HEK293 (cell line): ENCODE measurements around the gene CACNB3.

Experiments used
- CTCF ChIA-PET: fragments of 350-600 bp; formaldehyde crosslinking; extraction: SDS; loops from one replicate; lab custom pipeline; 2021; ENCODE audit warnings: antibody characterized with exemption; lab: Yijun Ruan, JAX
- POLR2A ChIA-PET: fragments of 300-600 bp; formaldehyde crosslinking; extraction: SDS; loops from one replicate; lab custom pipeline; 2020; ENCODE audit warnings: antibody characterized with exemption, inconsistent platforms; lab: Yijun Ruan, JAX
- H3K27ac ChIP-seq: fragments of 200-500 bp; sonication (Bioruptor generic); 2 replicates; pipeline ENCODE4 v1.5.1; 2014; ENCODE audit warnings: low read depth, low read length, control low read depth, inconsistent platforms; ENCODE audit errors: extremely low read depth
- H3K36me3 ChIP-seq, 2 experiments: fragments of 200-500 bp in 1 of 2; sonication (Bioruptor generic) in 1 of 2; 1 replicate in 1 of 2; 2 replicates in 1 of 2; pipeline ENCODE4 v1.5.1; 2014 to 2017; ENCODE audit warnings: inconsistent platforms in 2 of 2, low read length in 2 of 2; ENCODE audit not compliant: control insufficient read depth in 2 of 2, insufficient read depth in 1 of 2
- H3K4me1 ChIP-seq: fragments of 200-500 bp; sonication (Bioruptor generic); 2 replicates; pipeline ENCODE4 v1.5.1; 2014; ENCODE audit warnings: mild to moderate bottlenecking, low read length, inconsistent platforms; ENCODE audit not compliant: control insufficient read depth, insufficient read depth
- H3K4me3 ChIP-seq: 2 replicates; pipeline ENCODE4 v1.5.1; 2011; ENCODE audit warnings: low read depth, mild to moderate bottlenecking, control low read depth, low read length, moderate library complexity
- H3K9me3 ChIP-seq: fragments of 200-500 bp; sonication (Bioruptor generic); 2 replicates; pipeline ENCODE4 v1.5.1; 2014; ENCODE audit warnings: low read depth, low read length, inconsistent platforms; ENCODE audit not compliant: control insufficient read depth, insufficient read depth
- ATF2 ChIP-seq: fragments of 450-650 bp; formaldehyde crosslinking; IDR thresholded peaks from 2 replicates; pipeline ENCODE4 v1.5.1; 2016; ENCODE audit warnings: missing biosample characterization, missing genetic modification characterization, low read depth
- BCL6B ChIP-seq: fragments of 450-650 bp; formaldehyde crosslinking; IDR thresholded peaks from 2 replicates; pipeline ENCODE4 v1.5.1; 2017; ENCODE audit warnings: missing biosample characterization, missing genetic modification characterization
- CTCF ChIP-seq: fragments of 450-650 bp; formaldehyde crosslinking; IDR thresholded peaks from 2 replicates; pipeline ENCODE4 v1.5.1; 2016; ENCODE audit warnings: missing biosample characterization, missing genetic modification characterization
- EGR2 ChIP-seq: fragments of 450-650 bp; formaldehyde crosslinking; IDR thresholded peaks from 2 replicates; pipeline ENCODE4 v1.5.1; 2016; ENCODE audit warnings: low read depth, missing biosample characterization, missing genetic modification characterization
- MEIS1 ChIP-seq: sonication (generic); formaldehyde crosslinking; IDR thresholded peaks from 2 replicates; pipeline ENCODE4 v1.8.1; 2022; ENCODE audit warnings: missing genetic modification reagents, mild to moderate bottlenecking, borderline replicate concordance
- PRDM2 ChIP-seq: fragments of 450-650 bp; formaldehyde crosslinking; IDR thresholded peaks from 2 replicates; pipeline ENCODE4 v1.5.1; 2016; ENCODE audit warnings: missing biosample characterization, missing genetic modification characterization, borderline replicate concordance
- SCRT2 ChIP-seq: fragments of 450-650 bp; formaldehyde crosslinking; IDR thresholded peaks from 2 replicates; pipeline ENCODE4 v1.5.1; 2016; ENCODE audit warnings: missing biosample characterization, missing genetic modification characterization
- SETDB1 ChIP-seq: IDR thresholded peaks from one replicate; pipeline ENCODE4 v1.6.1; 2017; ENCODE audit warnings: mild to moderate bottlenecking, low read length, moderate library complexity, mixed read lengths; ENCODE audit not compliant: insufficient read length
- SP3 ChIP-seq: fragments of 450-650 bp; formaldehyde crosslinking; IDR thresholded peaks from 2 replicates; pipeline ENCODE4 v1.5.1; 2016; ENCODE audit warnings: missing biosample characterization, missing genetic modification characterization
- TRIM28 ChIP-seq: IDR thresholded peaks from 2 replicates; pipeline ENCODE4 v1.6.1; 2011; ENCODE audit warnings: low read length, control low read depth, borderline replicate concordance
- WT1 ChIP-seq: fragments of 450-650 bp; formaldehyde crosslinking; IDR thresholded peaks from 2 replicates; pipeline ENCODE4 v1.5.1; 2016; ENCODE audit warnings: missing biosample characterization, missing genetic modification characterization
- ZFP37 ChIP-seq: fragments of 450-650 bp; formaldehyde crosslinking; IDR thresholded peaks from 2 replicates; pipeline ENCODE4 v1.5.1; 2016; ENCODE audit warnings: missing biosample characterization, missing genetic modification characterization
- ZNF16 ChIP-seq: fragments of 450-650 bp; formaldehyde crosslinking; IDR thresholded peaks from 2 replicates; pipeline ENCODE4 v1.5.1; 2016; ENCODE audit warnings: low read depth, missing biosample characterization, missing genetic modification characterization
- ZNF184 ChIP-seq: fragments of 450-650 bp; IDR thresholded peaks from 2 replicates; pipeline ENCODE4 v1.5.1; 2018; ENCODE audit warnings: missing biosample characterization, mild to moderate bottlenecking, missing genetic modification characterization
- ZNF221 ChIP-seq: fragments of 450-650 bp; formaldehyde crosslinking; IDR thresholded peaks from 2 replicates; pipeline ENCODE4 v1.5.1; 2017; ENCODE audit warnings: missing biosample characterization, missing genetic modification characterization, borderline replicate concordance
- ZNF266 ChIP-seq: fragments of 450-650 bp; formaldehyde crosslinking; IDR thresholded peaks from 2 replicates; pipeline ENCODE4 v1.5.1; 2016; ENCODE audit warnings: missing biosample characterization, missing genetic modification characterization, low read depth
- ZNF302 ChIP-seq: fragments of 450-650 bp; formaldehyde crosslinking; IDR thresholded peaks from 2 replicates; pipeline ENCODE4 v1.5.1; 2016; ENCODE audit warnings: missing biosample characterization, missing genetic modification characterization, low read depth
- ZNF404 ChIP-seq: fragments of 450-650 bp; formaldehyde crosslinking; IDR thresholded peaks from 2 replicates; pipeline ENCODE4 v1.5.1; 2017; ENCODE audit warnings: missing biosample characterization, missing genetic modification characterization
- ZNF423 ChIP-seq: fragments of 450-650 bp; formaldehyde crosslinking; IDR thresholded peaks from 2 replicates; pipeline ENCODE4 v1.5.1; 2016; ENCODE audit warnings: missing biosample characterization, missing genetic modification characterization
- ZNF449 ChIP-seq: fragments of 450-650 bp; formaldehyde crosslinking; IDR thresholded peaks from 2 replicates; pipeline ENCODE4 v1.5.1; 2017; ENCODE audit warnings: missing biosample characterization, mild to moderate bottlenecking, missing genetic modification characterization, moderate library complexity
- ZNF555 ChIP-seq: fragments of 450-650 bp; formaldehyde crosslinking; conservative IDR thresholded peaks from 2 replicates; pipeline ENCODE4 v1.5.1; 2017; ENCODE audit warnings: missing biosample characterization, mild to moderate bottlenecking, missing genetic modification characterization, inconsistent platforms
- ZNF645 ChIP-seq: fragments of 450-650 bp; formaldehyde crosslinking; IDR thresholded peaks from 2 replicates; pipeline ENCODE4; 2016; ENCODE audit warnings: missing biosample characterization, missing genetic modification characterization
- ZNF660 ChIP-seq: fragments of 450-650 bp; IDR thresholded peaks from 2 replicates; pipeline ENCODE4 v1.5.1; 2018; ENCODE audit warnings: missing biosample characterization, mild to moderate bottlenecking, missing genetic modification characterization

Gene CACNB3

GRCh38 chr12:48852734-48853688 is 34.7 kb downstream of the CACNB3 start:
- H3K4me3 ChIP-seq = peak overlapping the region; percentile 96
- peaks cover 4% of the 10 kb centered on the region for H3K4me1 ChIP-seq
- H3K27ac ChIP-seq = peak overlapping the region; percentile 29; the same call in 1 of the 2 replicates
- ChIA-PET POLR2A (interaction anchor here (0.5 to 3.3 kb wide), 15 partner anchors 12 to 470 kb away, joined by 3 to 48 read pairs (median 5); partner anchors contain the start of genes ARF3, RND1 and TROAP), CTCF (interaction anchor here (0.5 to 11.8 kb wide), 56 partner anchors 9 to 909 kb away, joined by 3 to 301 read pairs (median 6); partner anchors contain the start of genes FKBP11, RND1, WNT1 and WNT10B)
- H3K36me3 ChIP-seq = peaks cover 6 to 27% of the 10 kb centered on the region in 2 experiments; a peak in 2 of 3 replicates
- H3K9me3 ChIP-seq = no peaks in the 10 kb centered on the region
- TF ChIP-seq ZNF221 (tag by site-specific recombination) (no peak), ZNF449 (tag by site-specific recombination) (peak; percentile 11; the same call in 1 of the 2 replicates), ZNF555 (tag by site-specific recombination) (no peak), EGR2 (tag by site-specific recombination) (no peak), SP3 (tag by site-specific recombination) (no peak), SCRT2 (tag by site-specific recombination) (peak; percentile 53; the same call in 1 of the 2 replicates), ZNF16 (tag by site-specific recombination) (no peak), BCL6B (tag by site-specific recombination) (no peak), MEIS1 (CRISPR knock-in tag) (no peak), ZNF266 (tag by site-specific recombination) (no peak), ZNF404 (tag by site-specific recombination) (no peak), ZNF184 (tag by site-specific recombination) (no peak), PRDM2 (tag by site-specific recombination) (no peak), ZNF645 (tag by site-specific recombination) (no peak), ZNF302 (no peak), ZNF660 (tag by site-specific recombination) (peak; percentile 94), TRIM28 (no peak), ZFP37 (no peak), ZNF423 (tag by site-specific recombination) (no peak), SETDB1 (no peak), CTCF (peak; percentile 61; the same call in 1 of the 2 replicates), WT1 (tag by site-specific recombination) (no peak), ATF2 (tag by site-specific recombination) (no peak)
